ENCODE data around the gene NR2F2.

Gene NR2F2

DNA sequence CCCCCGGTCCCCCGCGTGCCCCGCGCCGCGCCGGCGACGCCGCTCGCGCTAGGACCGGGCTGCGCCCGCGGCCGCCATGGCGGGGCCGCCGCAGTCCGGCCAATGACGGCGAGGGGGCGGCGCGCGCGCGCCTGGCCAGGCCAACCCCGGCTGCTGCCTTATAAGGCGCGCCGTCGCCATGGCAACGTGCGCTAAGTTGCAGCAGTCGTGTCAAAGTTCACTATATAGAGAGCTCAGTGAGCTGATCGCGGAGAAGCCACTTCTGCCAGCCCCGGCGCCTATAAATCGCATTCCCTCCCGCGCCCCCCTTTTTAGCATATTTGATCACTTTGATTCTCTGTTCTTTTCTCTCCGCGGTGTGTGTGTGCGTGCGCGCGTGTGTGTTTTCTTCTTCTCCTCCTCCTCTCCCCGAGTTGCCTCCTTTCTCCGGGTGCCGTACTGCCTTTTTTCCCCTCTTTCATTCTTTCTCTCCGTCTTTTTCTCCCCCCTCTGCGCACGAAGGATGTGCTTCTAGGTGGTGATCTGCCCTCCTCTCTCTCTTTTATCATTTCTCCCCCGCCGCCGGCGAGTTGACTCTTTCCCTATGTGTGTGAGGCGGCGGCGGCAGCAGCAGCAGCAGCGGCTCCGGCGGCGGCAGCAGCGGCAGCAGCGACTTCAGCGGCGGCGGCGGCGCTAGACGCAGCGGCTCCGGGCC, at the start of gene NR2F2:
Gene NR2F2 (plus strand): TSS at position 251 of the 694 bp plus-strand sequence. CDS start 1,406 bp downstream, outside the sequence.
- DNase-seq = peak; percentile 45

GRCh38 chr15:96285305-96285704, 45.2 kb upstream of the NR2F2 start:
- no peak for DNase-seq

- no peak for DNase-seq
Measured at GRCh38 chr15:96285729-96286254, 44.7 kb upstream of the NR2F2 start.

GRCh38 chr15:96290679-96291078, 39.8 kb upstream of the NR2F2 start:
- DNase-seq = no peak

DNA sequence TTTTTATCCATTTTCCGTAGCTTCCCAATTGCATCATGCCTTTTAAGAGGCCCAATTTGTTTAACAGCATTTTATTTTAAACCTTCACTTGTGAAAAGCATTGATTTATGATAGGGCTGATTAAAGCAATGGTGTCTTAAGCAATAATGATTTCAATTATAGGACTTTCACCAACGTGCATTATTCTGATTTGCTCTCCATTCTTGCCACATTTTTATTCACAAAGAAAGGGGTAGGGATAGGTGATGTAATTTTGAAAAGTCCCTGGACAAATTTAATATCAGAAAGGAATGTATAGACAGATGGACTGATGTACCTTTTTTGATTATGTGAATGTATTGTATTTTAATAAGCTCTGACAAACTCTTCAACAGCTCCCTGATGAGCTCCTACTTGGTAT, 37.9 kb upstream of the NR2F2 start:
- DNase-seq = no peak

DNA sequence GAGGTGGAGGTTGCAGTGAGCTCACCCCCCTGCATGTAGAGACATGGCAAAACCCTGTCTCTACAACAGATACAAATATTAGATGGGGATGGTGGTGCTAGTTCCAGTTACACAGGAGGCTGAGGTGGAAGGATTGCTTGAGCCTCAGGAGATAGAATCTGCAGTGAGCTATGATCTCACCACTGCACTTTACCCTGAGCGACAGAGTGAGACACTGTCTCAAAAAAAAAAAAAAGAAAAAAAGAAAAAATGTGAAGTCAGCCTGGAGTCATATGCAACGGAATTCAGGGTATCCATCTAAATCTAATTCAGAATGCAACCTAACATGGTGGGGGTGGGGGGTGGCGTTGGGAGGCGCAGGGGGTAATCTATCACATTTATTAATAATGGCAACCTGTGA, 37.1 kb upstream of the NR2F2 start:
- no peak for DNase-seq

DNA sequence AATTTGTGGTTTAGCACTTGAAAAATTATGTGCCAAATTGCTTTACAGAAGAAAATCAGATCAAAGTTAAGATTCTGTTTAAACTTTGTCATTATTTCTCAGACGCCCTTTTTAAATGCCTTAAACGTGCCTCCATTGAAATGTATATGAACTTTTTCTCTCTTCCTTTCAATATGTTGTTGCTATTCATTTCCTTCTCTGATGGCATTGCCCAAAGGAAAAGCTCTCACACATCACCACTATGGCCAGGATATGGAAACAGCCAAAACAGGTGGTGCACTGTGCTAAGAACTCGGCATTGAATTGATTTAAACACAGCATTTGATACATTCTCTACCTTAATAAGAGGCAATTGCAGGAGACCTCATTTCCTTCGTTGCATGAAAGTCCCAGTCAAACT, 35.7 kb upstream of the NR2F2 start:
- no peak for DNase-seq

- DNase-seq = no peak
Measured at GRCh38 chr15:96296264-96296663, 34.2 kb upstream of the NR2F2 start.

DNA sequence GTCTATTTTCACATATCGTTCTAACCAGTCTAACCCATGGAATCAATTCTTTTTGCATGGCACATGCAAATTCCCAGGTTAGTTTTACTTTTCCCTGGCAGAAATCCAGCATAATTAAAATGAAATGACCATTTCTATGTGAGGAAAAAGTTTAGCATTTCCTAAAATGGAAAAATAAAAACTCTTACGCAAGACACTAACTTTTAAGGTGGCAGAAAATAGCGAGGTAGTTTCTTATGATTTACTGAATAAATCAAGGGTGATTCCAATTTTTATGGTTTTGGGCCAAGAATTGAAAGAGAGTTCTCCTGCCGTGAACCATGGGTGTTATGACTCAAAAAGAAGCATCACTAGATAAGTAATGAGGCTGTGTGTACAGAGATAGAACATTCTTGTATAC, 32.7 kb upstream of the NR2F2 start:
- DNase-seq = no peak

DNA sequence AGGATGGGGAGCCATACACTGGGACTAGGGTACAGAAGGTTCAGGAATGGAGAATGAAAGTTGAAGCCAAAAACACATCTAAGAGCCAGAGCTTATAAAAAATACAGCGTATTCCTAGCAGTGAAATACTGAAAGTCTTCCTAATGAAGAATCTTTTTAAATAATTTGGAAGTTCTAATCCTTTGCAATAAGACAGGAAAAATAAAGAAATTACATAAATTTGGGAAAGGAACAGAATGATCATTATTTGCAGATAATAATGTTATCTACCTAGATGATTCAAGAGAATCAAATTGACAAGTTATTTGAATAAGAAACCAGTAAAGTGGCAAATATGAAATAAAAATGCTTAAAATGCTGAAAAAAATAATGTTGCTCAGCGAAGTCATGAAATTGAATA, 32.3 kb upstream of the NR2F2 start:
- no peak for DNase-seq

DNA sequence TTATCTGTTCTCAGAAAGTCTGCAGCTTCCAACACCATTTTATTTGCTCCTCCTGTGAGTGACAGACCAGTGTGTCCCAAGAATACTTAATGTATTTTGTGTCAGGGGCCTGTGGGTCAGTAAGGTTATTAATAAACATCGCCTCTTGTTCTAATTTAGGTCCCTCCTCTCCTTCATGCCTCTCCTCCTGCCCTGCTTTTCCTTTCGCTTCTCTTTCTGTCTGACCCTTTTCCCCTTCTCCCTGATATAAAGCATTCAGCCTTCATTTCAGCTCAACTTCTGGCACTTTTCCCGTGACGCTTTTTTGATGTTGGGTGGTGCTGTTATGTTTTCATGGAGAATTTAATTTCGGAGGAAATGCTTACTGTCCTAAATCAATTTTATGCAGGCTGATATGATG, 29.7 kb upstream of the NR2F2 start:
- DNase-seq = no peak

DNA sequence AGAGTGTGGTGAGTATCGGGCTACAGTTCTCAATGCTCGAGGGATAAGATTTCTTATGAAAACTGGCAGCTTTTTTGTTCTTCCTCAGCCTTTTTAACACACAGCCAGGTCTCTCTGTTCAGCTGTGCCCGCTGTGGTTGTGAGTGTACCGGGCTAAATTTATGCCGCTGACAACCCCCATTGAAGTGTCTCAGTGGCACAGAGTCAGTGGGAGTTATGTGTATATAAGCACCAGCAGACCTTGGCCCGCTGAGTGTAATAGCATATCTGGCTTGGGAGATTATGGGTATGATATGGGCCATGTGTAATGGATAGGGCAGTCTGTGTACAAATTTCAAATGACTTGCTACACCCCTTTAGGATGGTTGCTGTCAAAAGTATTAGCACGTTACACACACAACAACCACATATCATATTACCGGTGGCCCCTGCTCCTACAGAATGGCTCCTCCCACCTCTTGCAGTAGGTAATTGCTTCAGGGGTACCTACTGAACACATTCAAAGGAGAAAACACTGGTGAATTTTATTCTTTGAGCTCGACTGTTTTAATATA, 26.9 kb upstream of the NR2F2 start:
- DNase-seq = no peak

DNA sequence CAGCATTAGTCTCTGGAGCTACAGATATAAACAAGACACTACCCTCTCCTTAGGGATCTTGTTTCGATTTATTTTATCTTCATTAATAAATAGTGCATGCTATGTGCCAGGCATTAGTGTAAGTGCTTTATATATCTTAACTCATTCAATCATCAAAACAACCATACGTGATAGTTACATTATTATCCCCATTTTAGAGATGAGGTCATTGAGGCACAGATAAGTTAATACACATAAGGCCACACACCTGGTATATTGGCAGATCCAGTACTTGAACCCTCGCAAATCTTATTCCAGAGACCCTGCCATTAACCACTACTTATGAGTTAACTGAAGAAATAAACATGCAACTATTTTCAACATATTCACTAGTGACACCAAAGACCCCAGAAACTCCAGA, 25.7 kb upstream of the NR2F2 start:
- no peak for DNase-seq

GRCh38 chr15:96306321-96306720, 24.2 kb upstream of the NR2F2 start:
- DNase-seq = no peak

DNA sequence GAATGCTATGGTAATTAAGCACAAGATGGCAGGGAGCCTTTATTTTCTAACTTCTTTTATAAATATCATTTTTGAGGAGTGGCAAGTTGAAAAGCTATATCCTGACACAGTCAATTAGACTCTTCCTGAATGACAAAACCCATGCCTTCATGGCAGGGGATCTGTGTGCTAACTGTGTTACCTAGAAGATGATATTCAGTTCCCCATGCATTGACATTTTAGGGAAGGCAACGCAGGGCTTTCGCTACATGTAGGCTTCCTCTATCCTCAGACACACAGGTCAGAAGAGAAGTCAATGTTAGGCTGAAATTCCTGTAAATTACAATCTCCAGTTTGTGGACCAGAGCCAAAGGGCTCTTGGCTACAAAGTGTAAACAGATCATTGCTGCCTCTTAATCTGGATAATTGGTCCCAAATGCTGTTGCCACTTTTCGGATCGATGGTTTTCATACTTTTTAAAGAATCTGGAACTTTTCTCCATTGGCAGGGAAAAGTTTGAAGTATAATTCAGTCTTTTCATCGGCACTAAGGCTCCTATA, 22.6 kb upstream of the NR2F2 start:
- DNase-seq = no peak

DNA sequence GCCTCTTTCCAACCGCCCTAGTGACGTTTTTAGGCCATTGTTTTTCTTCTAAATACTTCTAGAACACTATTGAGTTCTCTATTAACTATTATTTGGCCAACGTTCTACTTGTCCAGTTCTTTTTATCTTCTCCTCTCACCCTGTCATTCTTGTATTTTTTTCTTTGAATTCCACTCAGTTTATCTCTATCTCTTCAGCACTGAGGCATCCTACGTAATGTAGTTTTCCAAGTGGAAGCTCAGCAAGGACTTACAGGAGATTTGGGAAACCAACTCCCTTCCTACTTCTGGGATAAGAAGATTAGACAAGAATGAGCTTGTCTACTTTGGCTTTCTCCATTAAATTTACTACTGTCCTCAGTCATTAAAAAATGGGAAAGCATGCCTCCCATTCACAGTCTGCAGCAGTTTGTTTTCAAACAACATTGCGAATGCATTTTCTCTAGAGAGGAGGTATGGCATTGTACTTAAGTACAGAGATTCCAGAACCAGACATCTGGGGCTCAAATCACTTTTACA, 21.3 kb upstream of the NR2F2 start:
- DNase-seq = no peak

DNA sequence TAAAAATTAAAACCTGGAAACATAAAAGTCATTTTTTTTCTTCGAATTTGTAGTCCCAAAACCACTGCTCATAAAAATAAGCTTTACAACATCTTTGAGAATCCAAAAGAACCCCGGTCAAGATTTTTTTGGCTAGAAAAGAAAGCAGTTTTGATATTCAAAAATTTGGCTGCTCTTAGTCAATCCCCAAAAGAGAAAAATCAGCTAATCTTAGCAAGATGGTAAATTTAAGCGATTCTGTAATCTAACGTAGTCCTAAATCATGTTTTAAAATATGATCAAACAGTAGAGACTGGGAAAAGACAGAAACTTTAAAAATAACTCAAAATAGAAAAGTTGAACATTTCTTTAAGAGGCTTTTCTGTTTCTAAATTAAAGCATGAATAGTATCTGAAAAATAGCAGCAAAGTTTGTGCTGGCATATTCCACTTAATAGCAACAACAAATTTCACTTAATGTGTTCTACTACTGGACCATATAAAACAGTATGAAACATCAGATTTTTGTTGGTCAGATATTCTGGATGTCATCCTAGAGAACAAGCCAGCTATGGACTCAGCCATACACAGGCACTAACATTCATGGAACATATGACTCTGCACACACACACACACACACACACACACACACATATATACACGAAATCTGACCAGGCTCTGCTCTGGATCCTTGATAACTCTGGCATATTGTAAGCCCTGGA, 19.1 kb upstream of the NR2F2 start:
- no peak for DNase-seq

GRCh38 chr15:96311956-96312294, 18.6 kb upstream of the NR2F2 start:
- no peak for DNase-seq

GRCh38 chr15:96312641-96313335, 17.7 kb upstream of the NR2F2 start:
- no peak for DNase-seq

GRCh38 chr15:96314518-96314917, 16.0 kb upstream of the NR2F2 start:
- no peak for DNase-seq

DNA sequence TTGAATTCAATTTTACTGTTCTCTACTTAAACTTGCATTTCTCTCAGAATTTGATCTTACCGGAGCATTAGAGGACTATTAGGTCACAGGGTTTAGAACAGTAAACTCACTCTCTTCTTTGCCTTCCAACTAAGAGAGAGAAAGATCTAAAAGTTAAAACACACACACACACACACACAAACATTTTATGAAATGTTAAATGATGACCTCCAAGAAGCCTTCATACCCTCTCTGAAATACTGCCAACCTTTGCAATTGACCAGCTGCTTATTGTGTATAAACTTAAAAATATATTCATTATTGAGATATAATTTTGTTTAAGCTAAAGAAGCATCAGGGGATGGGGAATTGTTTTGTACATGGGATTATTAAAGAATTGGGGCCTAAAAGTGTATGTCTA, 15.5 kb upstream of the NR2F2 start:
- no peak for DNase-seq

DNA sequence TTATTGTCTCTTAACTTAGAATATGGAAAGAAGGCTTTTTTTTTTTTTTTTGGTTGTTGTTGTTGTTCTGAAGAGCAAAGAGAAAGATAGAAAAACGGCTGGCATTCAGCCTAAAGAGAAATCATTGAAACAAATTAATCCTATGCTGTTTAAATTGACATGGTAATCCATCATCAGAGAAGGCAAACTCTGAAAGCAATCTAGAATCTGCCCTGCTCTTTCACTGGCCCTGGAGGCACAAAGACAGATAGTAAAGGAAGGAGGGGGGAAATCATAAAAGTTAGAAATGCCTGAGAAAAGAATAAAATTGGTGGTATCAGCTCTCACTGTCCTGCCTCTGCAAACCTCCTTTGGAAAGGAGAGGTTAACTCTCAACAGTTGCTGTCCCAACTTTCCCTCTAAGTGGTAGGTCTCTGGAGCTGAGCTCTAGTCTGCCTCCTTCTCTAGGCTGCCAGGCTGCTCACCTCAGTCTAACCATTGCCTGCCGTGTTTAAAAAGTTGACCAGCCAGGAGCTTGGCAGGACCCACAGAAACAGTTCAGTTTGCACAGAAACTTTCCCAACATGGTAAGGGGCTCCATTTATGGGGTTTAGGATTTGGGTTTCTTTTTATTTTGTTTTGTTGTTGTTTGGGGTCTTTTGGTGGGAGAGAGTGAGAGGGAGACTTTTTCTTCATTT, 13.4 kb upstream of the NR2F2 start:
- no peak for DNase-seq

GRCh38 chr15:96320107-96320506, 10.4 kb upstream of the NR2F2 start:
- DNase-seq = no peak
